ENCODE measurements around the gene TMEM238.

Gene TMEM238

DNA sequence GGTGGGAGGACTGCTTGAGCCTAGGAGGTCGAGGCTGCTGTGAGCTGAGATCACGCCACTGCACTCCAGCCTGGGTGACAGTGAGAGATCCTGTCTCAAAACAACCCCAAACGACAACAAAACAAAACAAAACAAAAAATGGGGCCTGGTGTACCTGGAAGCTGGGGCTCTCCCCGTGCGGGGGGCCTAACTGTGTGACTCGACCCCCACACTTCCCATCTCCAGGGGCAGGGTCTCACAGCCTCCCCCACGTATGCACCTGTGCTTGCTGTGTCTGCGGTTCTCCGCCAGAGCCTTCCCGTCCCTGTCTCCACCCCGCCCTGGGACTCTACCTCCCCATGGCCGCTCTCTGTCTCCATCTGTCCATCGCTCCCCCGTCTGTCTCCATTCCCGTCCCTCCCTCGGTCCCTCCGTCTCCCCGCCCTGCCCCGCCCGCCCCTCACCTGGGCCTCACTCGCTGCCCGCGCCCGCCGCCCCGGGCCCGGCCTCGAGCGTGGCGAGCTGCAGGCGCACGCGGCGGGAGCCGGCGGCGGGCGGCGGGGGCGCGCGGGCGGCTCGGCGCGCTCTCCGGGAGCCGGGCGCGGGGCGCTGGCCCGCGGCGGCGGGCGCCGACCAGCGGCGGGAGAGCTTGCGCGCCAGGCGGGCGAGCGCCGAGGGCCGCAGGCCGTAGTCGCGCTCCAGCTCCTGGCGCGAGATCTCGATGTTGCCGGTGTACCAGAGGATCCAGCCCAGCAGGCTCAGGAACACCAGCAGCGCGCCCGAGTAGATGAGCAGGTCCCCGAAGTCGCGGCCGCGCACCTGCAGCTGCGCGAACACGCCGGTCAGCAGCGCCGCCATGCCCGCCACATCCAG lies 587 bp downstream of the TMEM238 start:
- no CpG with 5 or more reads among the region's 88 CpGs for WGBS, 2 donors (ENCODE audit: extremely low coverage in 2 of 2, insufficient read length in 2 of 2, insufficient replicate concordance in 1 of 2)
- DNase-seq (ENCODE audit: low spot score), result peak; percentile 64
- H3K27me3 ChIP-seq (ENCODE audit: control insufficient read depth in 3 of 3, insufficient read depth in 3 of 3, low read depth in 1 of 3, low read length in 3 of 3), result peaks cover 0 to 5% (median 0%) of the 10 kb centered on the region in 3 experiments
- no peak overlapping the region for H4K91ac ChIP-seq (ENCODE audit: low read depth, low read length, poor library complexity)
- no peak overlapping the region for H2BK5ac ChIP-seq (ENCODE audit: low read length)
- peak overlapping the region; percentile 97 for H3K18ac ChIP-seq (ENCODE audit: low read length)
- peaks cover 17 to 21% of the 10 kb centered on the region in 2 donors for H3K36me3 ChIP-seq (replicated peaks in 1 of 2; ENCODE audit: control insufficient read depth in 2 of 2, insufficient read depth in 2 of 2, low read length in 2 of 2)
- H4K8ac ChIP-seq (ENCODE audit: low read depth, low read length), result no peak overlapping the region
- peak overlapping the region; percentile 86 for H2AK5ac ChIP-seq (ENCODE audit: low read depth, low read length)
- H3K9ac ChIP-seq (ENCODE audit: low read depth, low read length, poor library complexity), result peak overlapping the region; percentile 95
- H2AFZ ChIP-seq (ENCODE audit: low read length), result peak overlapping the region; percentile 50
- H3K23ac ChIP-seq (ENCODE audit: low read depth, low read length, poor library complexity), result peak overlapping the region; percentile 75
- peak overlapping the region; percentile 29 to 82 for H3K4me3 ChIP-seq (ENCODE audit: low read length in 2 of 2)
- peak overlapping the region; percentile 94 for H3K4me2 ChIP-seq (ENCODE audit: insufficient read depth, low read length, poor library complexity, severe bottlenecking)
- H3K79me1 ChIP-seq (ENCODE audit: low read depth, low read length), result peaks cover 19% of the 10 kb centered on the region
- peak overlapping the region; percentile 72 for H3K4ac ChIP-seq (ENCODE audit: low read length)
- peak overlapping the region; percentile 46 for H2BK15ac ChIP-seq (ENCODE audit: low read length)
- H2BK120ac ChIP-seq (ENCODE audit: low read depth, low read length), result no peak overlapping the region
- peaks cover 29 to 30% of the 10 kb centered on the region in 2 donors for H3K4me1 ChIP-seq (ENCODE audit: control insufficient read depth in 2 of 2, insufficient read depth in 1 of 2, low read depth in 1 of 2, low read length in 2 of 2)
- no peak overlapping the region for H2BK12ac ChIP-seq (ENCODE audit: low read length)
- no peak overlapping the region for H3K14ac ChIP-seq (ENCODE audit: low read length)
- H3K9me3 ChIP-seq (replicated peaks in 1 of 2; ENCODE audit: control insufficient read depth in 2 of 2, insufficient read depth in 1 of 2, low read depth in 1 of 2, low read length in 2 of 2), result peaks cover 2% of the 10 kb centered on the region in 2 donors
- H3K27ac ChIP-seq (replicated peaks; ENCODE audit: low read length), result peak overlapping the region; percentile 36

- no CpG with 5 or more reads among the region's 3 CpGs for WGBS, 2 donors (ENCODE audit: extremely low coverage in 2 of 2, insufficient read length in 2 of 2, insufficient replicate concordance in 1 of 2)
- no peak overlapping the region for H3K23ac ChIP-seq (ENCODE audit: low read depth, low read length, poor library complexity)
- H2BK5ac ChIP-seq (ENCODE audit: low read length), result no peak overlapping the region
- DNase-seq (ENCODE audit: low spot score), result no peak
- H3K9ac ChIP-seq (ENCODE audit: low read depth, low read length, poor library complexity), result no peak overlapping the region
- peak overlapping the region; percentile 33 for H2AK5ac ChIP-seq (ENCODE audit: low read depth, low read length)
- no peak overlapping the region for H4K91ac ChIP-seq (ENCODE audit: low read depth, low read length, poor library complexity)
- no peak overlapping the region for H3K4ac ChIP-seq (ENCODE audit: low read length)
- no peak overlapping the region for H3K18ac ChIP-seq (ENCODE audit: low read length)
- H3K27me3 ChIP-seq (ENCODE audit: control insufficient read depth in 3 of 3, insufficient read depth in 3 of 3, low read depth in 1 of 3, low read length in 3 of 3), result peaks cover 0 to 13% (median 0%) of the 10 kb centered on the region in 3 experiments
- H2BK15ac ChIP-seq (ENCODE audit: low read length), result no peak overlapping the region
- no peak overlapping the region for H4K8ac ChIP-seq (ENCODE audit: low read depth, low read length)
- H2AFZ ChIP-seq (ENCODE audit: low read length), result no peak overlapping the region
- H3K79me1 ChIP-seq (ENCODE audit: low read depth, low read length), result peaks cover 13% of the 10 kb centered on the region
- H3K4me2 ChIP-seq (ENCODE audit: insufficient read depth, low read length, poor library complexity, severe bottlenecking), result no peak overlapping the region
- H2BK120ac ChIP-seq (ENCODE audit: low read depth, low read length), result no peak overlapping the region
- no peak overlapping the region for H3K4me3 ChIP-seq (ENCODE audit: low read length in 2 of 2)
- H3K4me1 ChIP-seq (ENCODE audit: control insufficient read depth in 2 of 2, insufficient read depth in 1 of 2, low read depth in 1 of 2, low read length in 2 of 2), result peaks cover 27 to 28% of the 10 kb centered on the region in 2 donors
- no peak overlapping the region for H3K27ac ChIP-seq (replicated peaks; ENCODE audit: low read length)
- no peak overlapping the region for H3K14ac ChIP-seq (ENCODE audit: low read length)
- H3K36me3 ChIP-seq (replicated peaks in 1 of 2; ENCODE audit: control insufficient read depth in 2 of 2, insufficient read depth in 2 of 2, low read length in 2 of 2), result peaks cover 8 to 12% of the 10 kb centered on the region in 2 donors
- H3K9me3 ChIP-seq (replicated peaks in 1 of 2; ENCODE audit: control insufficient read depth in 2 of 2, insufficient read depth in 1 of 2, low read depth in 1 of 2, low read length in 2 of 2), result peaks cover 2% of the 10 kb centered on the region in 2 donors
- H2BK12ac ChIP-seq (ENCODE audit: low read length), result no peak overlapping the region
Observed at GRCh38 chr19:55382522-55383054, 1.5 kb downstream of the TMEM238 start.

GRCh38 chr19:55382013-55382412 lies 2.1 kb downstream of the TMEM238 start:
- H3K27me3 ChIP-seq (ENCODE audit: control insufficient read depth in 3 of 3, insufficient read depth in 3 of 3, low read depth in 1 of 3, low read length in 3 of 3), result peaks cover 0 to 15% (median 0%) of the 10 kb centered on the region in 3 experiments
- H3K9me3 ChIP-seq (replicated peaks in 1 of 2; ENCODE audit: control insufficient read depth in 2 of 2, insufficient read depth in 1 of 2, low read depth in 1 of 2, low read length in 2 of 2), result peaks cover 2% of the 10 kb centered on the region in 2 donors
- H3K79me1 ChIP-seq (ENCODE audit: low read depth, low read length), result peaks cover 7% of the 10 kb centered on the region
- H2BK12ac ChIP-seq (ENCODE audit: low read length), result no peak overlapping the region
- H3K4me2 ChIP-seq (ENCODE audit: insufficient read depth, low read length, poor library complexity, severe bottlenecking), result no peak overlapping the region
- no peak overlapping the region for H2BK5ac ChIP-seq (ENCODE audit: low read length)
- no peak overlapping the region for H4K91ac ChIP-seq (ENCODE audit: low read depth, low read length, poor library complexity)
- peaks cover 25 to 26% of the 10 kb centered on the region in 2 donors for H3K4me1 ChIP-seq (ENCODE audit: control insufficient read depth in 2 of 2, insufficient read depth in 1 of 2, low read depth in 1 of 2, low read length in 2 of 2)
- no peak overlapping the region for H3K4ac ChIP-seq (ENCODE audit: low read length)
- no peak overlapping the region for H2BK15ac ChIP-seq (ENCODE audit: low read length)
- H3K18ac ChIP-seq (ENCODE audit: low read length), result no peak overlapping the region
- H2AFZ ChIP-seq (ENCODE audit: low read length), result no peak overlapping the region
- H3K4me3 ChIP-seq (ENCODE audit: low read length in 2 of 2), result no peak overlapping the region
- no peak overlapping the region for H4K8ac ChIP-seq (ENCODE audit: low read depth, low read length)
- H3K9ac ChIP-seq (ENCODE audit: low read depth, low read length, poor library complexity), result no peak overlapping the region
- DNase-seq (ENCODE audit: low spot score), result no peak
- H3K23ac ChIP-seq (ENCODE audit: low read depth, low read length, poor library complexity), result no peak overlapping the region
- H3K14ac ChIP-seq (ENCODE audit: low read length), result no peak overlapping the region
- no peak overlapping the region for H2BK120ac ChIP-seq (ENCODE audit: low read depth, low read length)
- H3K36me3 ChIP-seq (replicated peaks in 1 of 2; ENCODE audit: control insufficient read depth in 2 of 2, insufficient read depth in 2 of 2, low read length in 2 of 2), result peaks cover 2 to 7% of the 10 kb centered on the region in 2 donors
- no peak overlapping the region for H2AK5ac ChIP-seq (ENCODE audit: low read depth, low read length)
- H3K27ac ChIP-seq (replicated peaks; ENCODE audit: low read length), result no peak overlapping the region
- 100% methylated on average over 3 of the region's 5 CpGs for WGBS, 2 donors (ENCODE audit: extremely low coverage in 2 of 2, insufficient read length in 2 of 2, insufficient replicate concordance in 1 of 2)

GRCh38 chr19:55379174-55379573 lies 4.9 kb downstream of the TMEM238 start:
- Histone ChIP-seq H3K27ac (replicated peaks; ENCODE audit: low read length) (no peak overlapping the region), H2AFZ (ENCODE audit: low read length) (no peak overlapping the region), H2BK12ac (ENCODE audit: low read length) (no peak overlapping the region), H3K27me3 (ENCODE audit: control insufficient read depth in 3 of 3, insufficient read depth in 3 of 3, low read depth in 1 of 3, low read length in 3 of 3) (peaks cover 0 to 15% (median 0%) of the 10 kb centered on the region in 3 experiments), H4K8ac (ENCODE audit: low read depth, low read length) (no peak overlapping the region), H3K18ac (ENCODE audit: low read length) (peak overlapping the region; percentile 71), H3K23ac (ENCODE audit: low read depth, low read length, poor library complexity) (peak overlapping the region; percentile 65), H2AK5ac (ENCODE audit: low read depth, low read length) (peak overlapping the region; percentile 97), H3K4me2 (ENCODE audit: insufficient read depth, low read length, poor library complexity, severe bottlenecking) (no peak overlapping the region), H3K36me3 (replicated peaks in 1 of 2; ENCODE audit: control insufficient read depth in 2 of 2, insufficient read depth in 2 of 2, low read length in 2 of 2) (no peaks in the 10 kb centered on the region), H3K4me1 (ENCODE audit: control insufficient read depth in 2 of 2, insufficient read depth in 1 of 2, low read depth in 1 of 2, low read length in 2 of 2) (peaks cover 27 to 28% of the 10 kb centered on the region in 2 donors), H3K9ac (ENCODE audit: low read depth, low read length, poor library complexity) (no peak overlapping the region), H3K9me3 (replicated peaks in 1 of 2; ENCODE audit: control insufficient read depth in 2 of 2, insufficient read depth in 1 of 2, low read depth in 1 of 2, low read length in 2 of 2) (peaks cover 2% of the 10 kb centered on the region in 2 donors), H2BK15ac (ENCODE audit: low read length) (peak overlapping the region; percentile 56), H4K91ac (ENCODE audit: low read depth, low read length, poor library complexity) (no peak overlapping the region), H2BK5ac (ENCODE audit: low read length) (peak overlapping the region; percentile 83), H3K4me3 (ENCODE audit: low read length in 2 of 2) (no peak overlapping the region), H2BK120ac (ENCODE audit: low read depth, low read length) (peak overlapping the region; percentile 92), H3K4ac (ENCODE audit: low read length) (no peak overlapping the region), H3K79me1 (ENCODE audit: low read depth, low read length) (no peaks in the 10 kb centered on the region), H3K14ac (ENCODE audit: low read length) (no peak overlapping the region)
- WGBS, 2 donors (ENCODE audit: extremely low coverage in 2 of 2, insufficient read length in 2 of 2, insufficient replicate concordance in 1 of 2), result no CpG with 5 or more reads among the region's 11 CpGs
- DNase-seq (ENCODE audit: low spot score), result no peak

All from neuronal stem cell (in vitro differentiated cells).